AG04450 (cell line): Measurements from ENCODE around the gene LFNG. TPM values are rescaled to one million over a fixed set of nuclear protein-coding genes. Genes with fewer than 3 reads are reported as not detected.

ENCODE experiments used
- CTCF ChIA-PET: fragments of 300-600, 350-600 bp; formaldehyde crosslinking; extraction: SDS; loops from one replicate; lab custom pipeline; 2022; ENCODE audit warnings: antibody characterized with exemption, inconsistent platforms; lab: Charles Lee
- POLR2A ChIA-PET: fragments of 350-600 bp; formaldehyde crosslinking; extraction: SDS; loops from one replicate; lab custom pipeline; 2021; ENCODE audit warnings: antibody characterized with exemption, inconsistent platforms; lab: Yijun Ruan, JAX
- DNase-seq: peaks from one replicate; pipeline ENCODE4 v3.0.0-alpha.2; 2011; ENCODE audit warnings: low read depth, low spot score
- H3K27ac ChIP-seq: one replicate; pipeline ENCODE4 v1.5.1; 2012; ENCODE audit warnings: low read depth, low read length, control low read depth
- H3K27me3 ChIP-seq: one replicate; pipeline ENCODE4 v1.6.0; 2012; ENCODE audit warnings: low read length; ENCODE audit not compliant: control insufficient read depth, insufficient read depth
- H3K4me3 ChIP-seq: 2 replicates; pipeline ENCODE4 v1.5.1; 2011; ENCODE audit warnings: mild to moderate bottlenecking, low read depth, low read length, control low read depth
- H3K9me3 ChIP-seq: 2 replicates; pipeline ENCODE4 v1.5.1; 2012; ENCODE audit warnings: low read length; ENCODE audit not compliant: control insufficient read depth, insufficient read depth
- polyA plus RNA-seq: library from polyadenylated mRNA; depleted of rRNA; stranded (reverse); fragments of >200 nt; gene quantifications from 2 replicates; pipeline ENCODE4 v1.2.3, GENCODE V29; 2011
- TF ChIP-seq, protein P1 (sequence below): IDR thresholded peaks from 2 replicates; pipeline ENCODE4 v1.5.1; 2011; ENCODE audit warnings: low read depth, low read length, control low read depth, inconsistent platforms

LFNG gene
- polyA plus RNA-seq, 1 experiment = 1.6 TPM

- POLR2A ChIA-PET = interaction anchor here (0.6 kb wide), 1 partner anchor 22 kb away, joined by 4 read pairs; no protein-coding TSS in a partner anchor
- H3K4me3 ChIP-seq = no peak overlapping the region
- peaks cover 12% of the 10 kb centered on the region for H3K9me3 ChIP-seq
- H3K27ac ChIP-seq = no peak overlapping the region
- TF ChIP-seq, protein P1, sequence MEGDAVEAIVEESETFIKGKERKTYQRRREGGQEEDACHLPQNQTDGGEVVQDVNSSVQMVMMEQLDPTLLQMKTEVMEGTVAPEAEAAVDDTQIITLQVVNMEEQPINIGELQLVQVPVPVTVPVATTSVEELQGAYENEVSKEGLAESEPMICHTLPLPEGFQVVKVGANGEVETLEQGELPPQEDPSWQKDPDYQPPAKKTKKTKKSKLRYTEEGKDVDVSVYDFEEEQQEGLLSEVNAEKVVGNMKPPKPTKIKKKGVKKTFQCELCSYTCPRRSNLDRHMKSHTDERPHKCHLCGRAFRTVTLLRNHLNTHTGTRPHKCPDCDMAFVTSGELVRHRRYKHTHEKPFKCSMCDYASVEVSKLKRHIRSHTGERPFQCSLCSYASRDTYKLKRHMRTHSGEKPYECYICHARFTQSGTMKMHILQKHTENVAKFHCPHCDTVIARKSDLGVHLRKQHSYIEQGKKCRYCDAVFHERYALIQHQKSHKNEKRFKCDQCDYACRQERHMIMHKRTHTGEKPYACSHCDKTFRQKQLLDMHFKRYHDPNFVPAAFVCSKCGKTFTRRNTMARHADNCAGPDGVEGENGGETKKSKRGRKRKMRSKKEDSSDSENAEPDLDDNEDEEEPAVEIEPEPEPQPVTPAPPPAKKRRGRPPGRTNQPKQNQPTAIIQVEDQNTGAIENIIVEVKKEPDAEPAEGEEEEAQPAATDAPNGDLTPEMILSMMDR = no peak
- CTCF ChIA-PET = interaction anchor here (1.0 to 3.4 kb wide), 3 partner anchors 9 to 42 kb away, joined by 3 to 18 read pairs (median 4); no protein-coding TSS in a partner anchor
- H3K27me3 ChIP-seq = peaks cover 5% of the 10 kb centered on the region
- DNase-seq = no peak
Measured at GRCh38 chr7:2478800-2479199, 40.8 kb upstream of the LFNG start.

DNA sequence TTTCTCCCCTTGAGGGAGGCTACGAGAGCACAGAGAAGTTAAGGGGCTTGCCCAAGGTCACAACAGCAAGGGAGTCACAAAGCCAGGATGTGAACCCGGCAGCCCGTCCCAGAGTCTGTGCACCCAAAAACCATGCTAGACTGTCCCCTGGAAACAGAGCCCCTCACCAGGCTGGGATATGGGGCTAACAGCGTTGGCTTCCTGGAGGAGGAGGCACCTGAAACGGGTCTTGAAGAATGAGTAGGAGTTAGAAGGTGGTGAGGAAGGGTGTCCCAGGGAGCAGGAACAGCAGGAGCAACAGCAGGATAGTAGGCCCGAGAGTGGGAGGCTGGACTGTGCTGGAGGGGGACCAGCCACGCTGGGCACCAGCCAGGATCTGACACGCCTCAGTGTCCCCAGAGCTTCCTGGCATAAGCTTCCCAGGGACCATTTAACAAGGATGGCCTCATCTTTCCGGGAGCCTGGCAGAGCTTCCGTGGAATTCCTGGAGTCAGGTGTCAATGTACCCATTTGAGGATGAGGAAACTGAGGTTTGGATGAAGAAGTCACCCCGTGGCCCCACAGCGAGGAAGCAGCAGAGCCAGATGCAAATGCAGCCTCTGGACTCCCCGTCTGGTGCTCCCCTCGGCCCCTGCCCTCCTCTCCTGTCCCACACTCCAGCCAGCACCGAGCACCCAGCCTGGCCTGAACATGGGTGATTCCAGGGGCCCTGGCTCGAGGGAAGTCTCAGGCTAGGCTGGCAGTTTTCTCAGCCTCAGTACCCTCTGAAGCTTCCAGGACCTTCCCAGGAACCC is 40.1 kb upstream of the LFNG start:
- POLR2A ChIA-PET = interaction anchor here (0.6 kb wide), 1 partner anchor 21 kb away, joined by 4 read pairs; no protein-coding TSS in a partner anchor
- Histone ChIP-seq H3K27me3 (peaks cover 8% of the 10 kb centered on the region), H3K4me3 (no peak overlapping the region), H3K27ac (no peak overlapping the region), H3K9me3 (peaks cover 12% of the 10 kb centered on the region)
- CTCF ChIA-PET = interaction anchor here (1.0 to 3.4 kb wide), 3 partner anchors 9 to 41 kb away, joined by 3 to 18 read pairs (median 4); no protein-coding TSS in a partner anchor
- no peak for DNase-seq
- TF ChIP-seq, protein P1 = no peak

DNA sequence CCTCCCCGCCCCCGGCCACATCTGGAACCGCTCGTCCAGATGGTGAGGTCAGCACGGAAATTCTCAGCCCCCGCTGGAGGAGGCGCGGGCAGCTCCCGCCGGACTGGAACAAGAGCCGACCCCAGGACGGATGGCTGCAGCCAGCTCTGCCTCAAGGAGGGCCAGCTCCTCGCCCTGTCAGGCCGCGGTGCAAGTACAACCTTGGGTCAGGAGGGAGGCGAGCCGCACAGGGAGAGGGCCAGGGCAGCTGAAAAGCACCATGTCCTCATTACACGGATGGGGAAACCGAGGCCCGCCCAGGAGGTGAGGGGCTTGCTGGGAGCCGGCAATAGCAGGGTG is 39.5 kb upstream of the LFNG start:
- no peak for DNase-seq
- H3K27ac ChIP-seq = no peak overlapping the region
- CTCF ChIA-PET = interaction anchor here (3.4 kb wide), 1 partner anchor 10 kb away, joined by 18 read pairs; no protein-coding TSS in a partner anchor
- TF ChIP-seq, protein P1 = no peak
- peaks cover 9% of the 10 kb centered on the region for H3K27me3 ChIP-seq
- POLR2A ChIA-PET = interaction anchor here (0.6 kb wide), 1 partner anchor 621 kb away, joined by 3 read pairs; no protein-coding TSS in a partner anchor
- peaks cover 12% of the 10 kb centered on the region for H3K9me3 ChIP-seq
- H3K4me3 ChIP-seq = no peak overlapping the region

DNA sequence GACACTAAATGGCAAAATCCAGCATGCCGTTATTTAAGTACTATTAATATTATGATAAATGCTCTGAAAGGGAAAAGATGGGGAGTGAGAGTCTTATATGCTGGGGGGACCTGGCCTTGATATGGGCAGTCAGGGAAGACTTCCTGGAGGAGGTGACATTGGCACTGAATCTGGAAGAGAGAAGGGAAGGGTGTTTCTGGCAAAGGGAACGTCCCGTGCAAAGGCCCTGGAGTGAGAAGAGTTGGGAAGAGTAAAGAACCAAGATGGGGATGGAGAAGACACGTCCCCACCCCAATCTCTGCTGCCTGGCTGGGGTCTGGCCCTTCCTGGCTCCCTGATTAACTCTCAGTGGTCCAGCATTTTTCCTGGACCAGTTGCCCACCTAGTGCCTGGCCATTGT is 38.4 kb upstream of the LFNG start:
- no peak for DNase-seq
- H3K27me3 ChIP-seq = peaks cover 9% of the 10 kb centered on the region
- H3K9me3 ChIP-seq = peaks cover 12% of the 10 kb centered on the region
- TF ChIP-seq, protein P1 = no peak
- no peak overlapping the region for H3K4me3 ChIP-seq
- ChIA-PET CTCF (interaction anchor here (0.7 to 3.4 kb wide), 2 partner anchors 11 to 31 kb away, joined by 3 to 18 read pairs; no protein-coding TSS in a partner anchor), POLR2A (no interaction called here)
- H3K27ac ChIP-seq = no peak overlapping the region
